Testis (tissue), 2 donors: ENCODE results near the gene H19.

Experiments used
- POLR2A ChIP-seq: fragments of 450-650 bp; IDR thresholded peaks from one replicate; pipeline ENCODE4 v1.6.1; 2017; ENCODE audit warnings: antibody characterized with exemption, mild to moderate bottlenecking, moderate library complexity
- TF ChIP-seq, protein P1 (sequence below), 3 experiments: fragments of 450-650 bp in 2 of 3; fragments of 200-600 bp in 1 of 3; sonication (generic) in 1 of 3; IDR thresholded peaks; one replicate each; pipeline ENCODE4 v1.5.1; 2016 to 2019; ENCODE audit warnings: antibody characterized with exemption in 3 of 3, mild to moderate bottlenecking in 2 of 3, moderate library complexity in 1 of 3

- TF ChIP-seq, protein P1, sequence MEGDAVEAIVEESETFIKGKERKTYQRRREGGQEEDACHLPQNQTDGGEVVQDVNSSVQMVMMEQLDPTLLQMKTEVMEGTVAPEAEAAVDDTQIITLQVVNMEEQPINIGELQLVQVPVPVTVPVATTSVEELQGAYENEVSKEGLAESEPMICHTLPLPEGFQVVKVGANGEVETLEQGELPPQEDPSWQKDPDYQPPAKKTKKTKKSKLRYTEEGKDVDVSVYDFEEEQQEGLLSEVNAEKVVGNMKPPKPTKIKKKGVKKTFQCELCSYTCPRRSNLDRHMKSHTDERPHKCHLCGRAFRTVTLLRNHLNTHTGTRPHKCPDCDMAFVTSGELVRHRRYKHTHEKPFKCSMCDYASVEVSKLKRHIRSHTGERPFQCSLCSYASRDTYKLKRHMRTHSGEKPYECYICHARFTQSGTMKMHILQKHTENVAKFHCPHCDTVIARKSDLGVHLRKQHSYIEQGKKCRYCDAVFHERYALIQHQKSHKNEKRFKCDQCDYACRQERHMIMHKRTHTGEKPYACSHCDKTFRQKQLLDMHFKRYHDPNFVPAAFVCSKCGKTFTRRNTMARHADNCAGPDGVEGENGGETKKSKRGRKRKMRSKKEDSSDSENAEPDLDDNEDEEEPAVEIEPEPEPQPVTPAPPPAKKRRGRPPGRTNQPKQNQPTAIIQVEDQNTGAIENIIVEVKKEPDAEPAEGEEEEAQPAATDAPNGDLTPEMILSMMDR (IDR thresholded peaks at IDR 0.05) = no peak
- TF ChIP-seq POLR2A = no peak
These were observed at the start of gene H19 for GRCh38 chr11:1997755-1998154.
